ENCODE results near the gene SYK. TPM values are rescaled to one million over a fixed set of nuclear protein-coding genes. Genes with fewer than 3 reads are reported as not detected.

The SYK gene
- total RNA-seq, 1 donor = not detected

- Histone ChIP-seq H3K4me3 (ENCODE audit: insufficient read depth, low read length) (no peak overlapping the region), H2AFZ (ENCODE audit: low read length) (no peak overlapping the region), H3K79me2 (ENCODE audit: insufficient read depth, low read length) (no peaks in the 10 kb centered on the region), H3K27ac (ENCODE audit: low read depth, low read length) (no peak overlapping the region), H3K27me3 (ENCODE audit: insufficient read depth, low read length) (peaks cover 6% of the 10 kb centered on the region), H3K4me2 (ENCODE audit: insufficient read depth, low read length) (no peak overlapping the region), H3K36me3 (ENCODE audit: insufficient read depth, low read length) (no peaks in the 10 kb centered on the region), H3K9me3 (ENCODE audit: low read depth, low read length) (no peaks in the 10 kb centered on the region), H4K20me1 (ENCODE audit: insufficient read depth, low read length) (no peaks in the 10 kb centered on the region), H3K4me1 (ENCODE audit: insufficient read depth, low read length) (no peaks in the 10 kb centered on the region)
- DNase-seq (ENCODE audit: insufficient read length, low spot score, missing footprints) = no peak
- no peak for TF ChIP-seq CTCF (IDR thresholded peaks at IDR 0.05; ENCODE audit: extremely low read depth, low read depth, low read length)
These were observed 5.7 kb upstream of the SYK start for GRCh38 chr9:90795871-90796317.

GRCh38 chr9:90799271-90799852, 2.3 kb upstream of the SYK start:
- no peaks in the 10 kb centered on the region for H3K4me1 ChIP-seq (ENCODE audit: insufficient read depth, low read length)
- no peaks in the 10 kb centered on the region for H3K36me3 ChIP-seq (ENCODE audit: insufficient read depth, low read length)
- DNase-seq (ENCODE audit: insufficient read length, low spot score, missing footprints) = no peak
- H3K4me2 ChIP-seq (ENCODE audit: insufficient read depth, low read length) = no peak overlapping the region
- no peaks in the 10 kb centered on the region for H3K9me3 ChIP-seq (ENCODE audit: low read depth, low read length)
- H3K4me3 ChIP-seq (ENCODE audit: insufficient read depth, low read length) = no peak overlapping the region
- no peaks in the 10 kb centered on the region for H3K79me2 ChIP-seq (ENCODE audit: insufficient read depth, low read length)
- no peaks in the 10 kb centered on the region for H4K20me1 ChIP-seq (ENCODE audit: insufficient read depth, low read length)
- peaks cover 24% of the 10 kb centered on the region for H3K27me3 ChIP-seq (ENCODE audit: insufficient read depth, low read length)
- no peak overlapping the region for H2AFZ ChIP-seq (ENCODE audit: low read length)
- no peak overlapping the region for H3K27ac ChIP-seq (ENCODE audit: low read depth, low read length)
- no peak for TF ChIP-seq CTCF (IDR thresholded peaks at IDR 0.05; ENCODE audit: extremely low read depth, low read depth, low read length)

- no peaks in the 10 kb centered on the region for H3K4me1 ChIP-seq (ENCODE audit: insufficient read depth, low read length)
- peaks cover 24% of the 10 kb centered on the region for H3K27me3 ChIP-seq (ENCODE audit: insufficient read depth, low read length)
- no peak for DNase-seq (ENCODE audit: insufficient read length, low spot score, missing footprints)
- no peak overlapping the region for H3K27ac ChIP-seq (ENCODE audit: low read depth, low read length)
- no peak overlapping the region for H2AFZ ChIP-seq (ENCODE audit: low read length)
- H4K20me1 ChIP-seq (ENCODE audit: insufficient read depth, low read length) = no peaks in the 10 kb centered on the region
- no peaks in the 10 kb centered on the region for H3K36me3 ChIP-seq (ENCODE audit: insufficient read depth, low read length)
- no peaks in the 10 kb centered on the region for H3K9me3 ChIP-seq (ENCODE audit: low read depth, low read length)
- H3K4me3 ChIP-seq (ENCODE audit: insufficient read depth, low read length) = no peak overlapping the region
- H3K4me2 ChIP-seq (ENCODE audit: insufficient read depth, low read length) = no peak overlapping the region
- no peak for TF ChIP-seq CTCF (IDR thresholded peaks at IDR 0.05; ENCODE audit: extremely low read depth, low read depth, low read length)
- no peaks in the 10 kb centered on the region for H3K79me2 ChIP-seq (ENCODE audit: insufficient read depth, low read length)
These were observed 329 bp downstream of the SYK start for GRCh38 chr9:90801973-90802322.

GRCh38 chr9:90802386-90802985, 867 bp downstream of the SYK start:
- peaks cover 24% of the 10 kb centered on the region for H3K27me3 ChIP-seq (ENCODE audit: insufficient read depth, low read length)

More at GRCh38 chr9:90802386-90802985, 867 bp downstream of the SYK start:
- no peak overlapping the region for H2AFZ ChIP-seq (ENCODE audit: low read length)
- H3K4me2 ChIP-seq (ENCODE audit: insufficient read depth, low read length) = no peak overlapping the region
- no peaks in the 10 kb centered on the region for H3K4me1 ChIP-seq (ENCODE audit: insufficient read depth, low read length)
- H3K9me3 ChIP-seq (ENCODE audit: low read depth, low read length) = no peaks in the 10 kb centered on the region
- H3K27ac ChIP-seq (ENCODE audit: low read depth, low read length) = no peak overlapping the region
- no peak overlapping the region for H3K4me3 ChIP-seq (ENCODE audit: insufficient read depth, low read length)
- no peak for TF ChIP-seq CTCF (IDR thresholded peaks at IDR 0.05; ENCODE audit: extremely low read depth, low read depth, low read length)
- no peaks in the 10 kb centered on the region for H4K20me1 ChIP-seq (ENCODE audit: insufficient read depth, low read length)
- no peaks in the 10 kb centered on the region for H3K36me3 ChIP-seq (ENCODE audit: insufficient read depth, low read length)
- no peak for DNase-seq (ENCODE audit: insufficient read length, low spot score, missing footprints)
- no peaks in the 10 kb centered on the region for H3K79me2 ChIP-seq (ENCODE audit: insufficient read depth, low read length)
